Measurements from ENCODE around the gene SKIC2.
"Not testable (repeated sequence)": the region's sequence is repeated elsewhere in the genome, so short reads cannot be mapped to it uniquely, and the experiment has no call there.

SKIC2 gene

DNA sequence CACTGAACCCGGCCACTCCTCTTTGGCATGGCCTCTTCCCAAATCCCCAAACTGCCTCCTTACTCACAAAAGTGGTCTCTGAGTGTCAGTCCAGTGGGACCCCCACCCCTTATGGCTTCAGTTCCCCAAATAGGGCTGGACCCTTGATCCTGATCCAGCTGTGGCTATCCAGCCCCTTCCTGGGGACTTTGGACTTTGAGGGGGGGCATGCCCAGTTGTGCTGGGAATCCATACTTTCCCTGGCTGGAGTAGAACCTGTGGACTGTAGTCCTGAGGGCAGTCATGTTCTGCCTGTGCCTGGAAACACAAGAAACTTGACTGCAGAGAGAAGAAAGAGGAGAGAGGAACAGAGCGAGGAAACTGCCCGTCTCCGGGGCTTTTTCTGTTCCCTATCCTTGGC, 45.4 kb downstream of the SKIC2 start:
- H3K4me1 Mint-ChIP-seq; H3K4me3 Mint-ChIP-seq; H3K9me3 Mint-ChIP-seq; ATAC-seq; H3K27ac Mint-ChIP-seq; DNase-seq (ENCODE audit: low spot score in 2 of 2); H3K36me3 Mint-ChIP-seq: not testable (repeated sequence)

DNA sequence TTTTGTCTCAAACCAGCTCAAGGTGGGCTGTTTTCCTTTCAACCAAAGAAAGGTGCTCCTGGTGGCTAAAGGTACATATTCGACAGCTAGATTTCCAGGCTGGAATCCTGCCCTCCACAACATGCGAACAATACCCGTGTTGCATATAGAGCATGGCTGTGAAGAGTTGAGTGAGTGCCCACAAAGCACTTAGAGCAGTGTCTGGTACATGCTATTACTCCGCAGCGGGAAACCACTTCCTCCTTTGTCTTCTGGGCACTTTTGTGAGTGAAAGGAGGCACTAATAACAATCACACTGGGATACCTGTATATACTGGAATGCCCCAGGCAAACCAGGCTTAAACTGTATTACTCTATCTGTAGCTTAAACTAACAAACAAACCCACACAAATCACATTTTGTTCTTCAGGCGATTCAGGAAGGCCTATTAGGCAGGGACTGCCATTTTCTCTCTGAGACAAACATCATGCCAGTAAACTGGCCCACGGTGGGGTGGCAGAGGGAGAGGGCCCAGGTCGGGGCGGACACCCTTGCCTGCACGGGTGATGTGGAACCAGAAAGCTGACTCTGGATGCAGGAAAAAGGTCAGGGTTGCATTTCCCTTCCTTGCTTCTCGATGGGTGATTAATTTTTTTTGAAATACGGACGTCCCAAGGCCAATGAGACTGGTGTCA, 46.0 kb downstream of the SKIC2 start:
- H3K4me3 Mint-ChIP-seq; DNase-seq (ENCODE audit: low spot score in 2 of 2); H3K27ac Mint-ChIP-seq; H3K9me3 Mint-ChIP-seq; H3K4me1 Mint-ChIP-seq; H3K36me3 Mint-ChIP-seq: not testable (repeated sequence)
- peak; percentile 81 for ATAC-seq

DNA sequence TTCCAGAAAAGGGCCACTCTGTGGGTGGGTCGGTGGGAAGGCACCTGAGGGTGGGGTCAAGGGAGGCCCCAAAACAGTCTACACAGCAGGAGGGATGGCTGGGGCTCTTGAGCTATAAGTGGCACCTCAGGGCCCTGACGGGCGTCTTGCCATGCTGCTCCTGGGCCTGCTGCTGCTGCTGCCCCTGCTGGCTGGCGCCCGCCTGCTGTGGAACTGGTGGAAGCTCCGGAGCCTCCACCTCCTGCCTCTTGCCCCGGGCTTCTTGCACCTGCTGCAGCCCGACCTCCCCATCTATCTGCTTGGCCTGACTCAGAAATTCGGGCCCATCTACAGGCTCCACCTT, 46.5 kb downstream of the SKIC2 start:
- not testable (repeated sequence) for H3K4me1 Mint-ChIP-seq; H3K4me3 Mint-ChIP-seq; H3K9me3 Mint-ChIP-seq; ATAC-seq; H3K27ac Mint-ChIP-seq; DNase-seq (ENCODE audit: low spot score in 2 of 2); H3K36me3 Mint-ChIP-seq

DNA sequence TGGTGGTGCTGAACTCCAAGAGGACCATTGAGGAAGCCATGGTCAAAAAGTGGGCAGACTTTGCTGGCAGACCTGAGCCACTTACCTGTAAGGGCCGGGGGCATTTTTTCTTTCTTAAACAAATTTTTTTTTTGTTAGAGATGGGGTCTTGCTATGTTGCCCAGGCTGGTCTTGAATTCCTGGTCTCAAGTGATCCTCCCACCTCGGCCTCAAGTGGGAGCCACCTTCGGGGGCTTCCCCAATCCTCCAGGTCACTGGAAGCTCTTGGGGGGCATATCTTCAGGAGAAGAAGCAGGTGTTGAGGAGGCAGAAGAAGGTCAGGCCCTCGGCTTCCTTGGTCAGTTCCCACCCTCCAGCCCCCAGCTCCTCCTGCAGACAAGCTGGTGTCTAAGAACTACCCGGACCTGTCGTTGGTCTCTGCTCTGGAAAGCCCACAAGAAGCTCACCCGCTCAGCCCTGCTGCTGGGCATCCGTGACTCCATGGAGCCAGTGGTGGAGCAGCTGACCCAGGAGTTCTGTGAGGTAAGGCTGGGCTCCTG, 47.1 kb downstream of the SKIC2 start:
- ATAC-seq; H3K9me3 Mint-ChIP-seq; DNase-seq (ENCODE audit: low spot score in 2 of 2); H3K27ac Mint-ChIP-seq; H3K36me3 Mint-ChIP-seq; H3K4me3 Mint-ChIP-seq; H3K4me1 Mint-ChIP-seq: not testable (repeated sequence)

DNA sequence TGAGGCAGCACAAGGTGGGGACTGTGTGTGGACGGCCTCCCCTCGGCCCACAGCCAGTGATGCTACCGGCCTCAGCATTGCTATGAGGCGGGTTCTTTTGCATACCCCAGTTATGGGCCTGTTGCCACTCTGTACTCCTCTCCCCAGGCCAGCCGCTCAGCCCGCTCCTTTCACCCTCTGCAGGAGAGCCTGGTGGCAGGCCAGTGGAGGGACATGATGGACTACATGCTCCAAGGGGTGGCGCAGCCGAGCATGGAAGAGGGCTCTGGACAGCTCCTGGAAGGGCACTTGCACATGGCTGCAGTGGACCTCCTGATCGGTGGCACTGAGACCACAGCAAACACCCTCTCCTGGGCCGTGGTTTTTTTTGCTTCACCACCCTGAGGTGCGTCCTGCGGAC, 48.1 kb downstream of the SKIC2 start:
- H3K4me1 Mint-ChIP-seq; H3K36me3 Mint-ChIP-seq; H3K9me3 Mint-ChIP-seq; H3K4me3 Mint-ChIP-seq; ATAC-seq; H3K27ac Mint-ChIP-seq; DNase-seq (ENCODE audit: low spot score in 2 of 2): not testable (repeated sequence)

DNA sequence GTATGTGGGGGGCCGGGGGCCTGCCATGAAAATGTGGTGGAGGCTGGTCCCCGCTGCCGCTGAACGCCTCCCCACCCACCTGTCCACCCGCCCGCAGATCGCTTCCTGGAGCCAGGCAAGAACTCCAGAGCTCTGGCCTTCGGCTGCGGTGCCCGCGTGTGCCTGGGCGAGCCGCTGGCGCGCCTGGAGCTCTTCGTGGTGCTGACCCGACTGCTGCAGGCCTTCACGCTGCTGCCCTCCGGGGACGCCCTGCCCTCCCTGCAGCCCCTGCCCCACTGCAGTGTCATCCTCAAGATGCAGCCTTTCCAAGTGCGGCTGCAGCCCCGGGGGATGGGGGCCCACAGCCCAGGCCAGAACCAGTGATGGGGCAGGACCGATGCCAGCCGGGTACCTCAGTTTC, 49.1 kb downstream of the SKIC2 start:
- H3K36me3 Mint-ChIP-seq; H3K27ac Mint-ChIP-seq; H3K4me1 Mint-ChIP-seq; ATAC-seq; DNase-seq (ENCODE audit: low spot score in 2 of 2); H3K4me3 Mint-ChIP-seq; H3K9me3 Mint-ChIP-seq: not testable (repeated sequence)

DNA sequence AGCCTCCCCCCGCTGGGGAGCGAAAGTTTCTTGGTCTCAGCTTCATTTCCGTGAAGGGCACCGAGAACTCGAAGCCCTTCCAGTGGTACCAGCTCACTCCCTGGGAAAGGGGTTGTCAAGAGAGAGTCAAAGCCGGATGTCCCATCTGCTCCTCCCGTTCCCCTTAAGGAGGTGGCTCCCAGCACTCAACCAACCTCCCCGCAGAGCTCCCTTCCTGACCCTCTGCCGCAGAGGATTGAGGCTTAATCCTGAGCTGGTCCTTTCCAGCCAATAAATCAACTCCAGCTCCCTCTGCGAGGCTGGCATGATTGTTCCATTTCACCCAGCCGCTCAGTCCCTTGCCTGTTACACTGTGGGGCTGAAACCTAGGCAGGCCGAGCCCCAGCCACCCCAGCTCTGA, 49.6 kb downstream of the SKIC2 start:
- not testable (repeated sequence) for H3K4me3 Mint-ChIP-seq, H3K4me1 Mint-ChIP-seq, H3K27ac Mint-ChIP-seq

DNA sequence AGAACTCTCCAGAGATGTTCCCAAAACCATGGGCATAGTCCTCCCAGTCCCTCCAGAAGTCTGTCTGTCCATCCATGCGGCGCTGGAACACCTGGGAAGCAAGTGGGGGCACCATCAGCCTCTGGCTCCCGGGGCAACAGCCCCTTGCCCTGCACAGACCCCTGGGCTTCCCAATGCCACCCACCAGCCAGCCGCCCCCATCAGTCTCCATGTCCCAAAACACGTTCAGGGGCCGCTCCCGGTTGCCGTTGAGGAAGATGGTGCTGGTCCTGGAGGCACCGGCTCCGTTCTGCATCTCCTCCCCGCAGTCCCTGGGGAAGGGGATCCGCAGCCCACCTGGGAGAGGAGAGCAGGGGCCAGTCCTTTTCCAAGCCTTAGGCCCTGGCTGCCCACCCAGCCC, 50.6 kb downstream of the SKIC2 start:
- H3K27ac Mint-ChIP-seq; ATAC-seq; H3K4me3 Mint-ChIP-seq; DNase-seq (ENCODE audit: low spot score in 2 of 2); H3K4me1 Mint-ChIP-seq; H3K36me3 Mint-ChIP-seq; H3K9me3 Mint-ChIP-seq: not testable (repeated sequence)

More for the DNA sequence above, 49.6 kb downstream of the SKIC2 start:
- not testable (repeated sequence) for DNase-seq (ENCODE audit: low spot score in 2 of 2); ATAC-seq; H3K9me3 Mint-ChIP-seq; H3K36me3 Mint-ChIP-seq

DNA sequence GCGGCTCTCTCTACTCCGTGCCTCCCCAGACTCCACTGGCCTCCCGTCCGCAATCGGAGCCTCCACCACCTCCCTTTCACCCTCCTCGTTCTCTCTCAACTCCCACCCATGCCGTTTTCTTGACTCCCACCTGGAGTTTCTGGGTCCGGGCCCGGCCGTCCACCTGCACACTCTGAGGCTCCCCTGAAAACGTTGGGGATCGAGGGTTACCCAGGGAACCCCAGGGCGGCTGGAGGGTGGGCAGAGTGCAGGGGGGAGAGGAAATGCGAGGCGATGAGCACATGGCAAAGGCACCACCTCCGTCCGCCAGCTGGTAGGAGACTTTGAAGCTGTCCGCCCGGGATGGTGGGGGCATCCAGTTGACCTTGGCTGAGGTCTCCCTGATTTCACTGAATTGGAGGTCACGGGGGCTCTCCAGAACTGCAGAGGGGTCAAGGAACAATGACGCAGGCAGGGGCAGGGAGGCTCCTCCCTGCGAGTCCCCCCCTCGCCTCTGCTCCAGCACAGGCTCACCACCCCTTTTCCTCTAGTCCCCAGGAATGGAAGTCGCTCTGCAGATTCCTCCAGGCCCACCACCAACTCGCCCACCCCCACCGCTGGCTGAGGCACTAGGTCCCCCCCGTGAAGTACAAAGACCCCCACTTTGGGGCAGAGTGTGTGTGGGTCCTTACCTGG, 52.0 kb downstream of the SKIC2 start:
- not testable (repeated sequence) for DNase-seq (ENCODE audit: low spot score in 2 of 2); H3K27ac Mint-ChIP-seq; H3K9me3 Mint-ChIP-seq; H3K4me1 Mint-ChIP-seq; ATAC-seq; H3K4me3 Mint-ChIP-seq; H3K36me3 Mint-ChIP-seq

DNA sequence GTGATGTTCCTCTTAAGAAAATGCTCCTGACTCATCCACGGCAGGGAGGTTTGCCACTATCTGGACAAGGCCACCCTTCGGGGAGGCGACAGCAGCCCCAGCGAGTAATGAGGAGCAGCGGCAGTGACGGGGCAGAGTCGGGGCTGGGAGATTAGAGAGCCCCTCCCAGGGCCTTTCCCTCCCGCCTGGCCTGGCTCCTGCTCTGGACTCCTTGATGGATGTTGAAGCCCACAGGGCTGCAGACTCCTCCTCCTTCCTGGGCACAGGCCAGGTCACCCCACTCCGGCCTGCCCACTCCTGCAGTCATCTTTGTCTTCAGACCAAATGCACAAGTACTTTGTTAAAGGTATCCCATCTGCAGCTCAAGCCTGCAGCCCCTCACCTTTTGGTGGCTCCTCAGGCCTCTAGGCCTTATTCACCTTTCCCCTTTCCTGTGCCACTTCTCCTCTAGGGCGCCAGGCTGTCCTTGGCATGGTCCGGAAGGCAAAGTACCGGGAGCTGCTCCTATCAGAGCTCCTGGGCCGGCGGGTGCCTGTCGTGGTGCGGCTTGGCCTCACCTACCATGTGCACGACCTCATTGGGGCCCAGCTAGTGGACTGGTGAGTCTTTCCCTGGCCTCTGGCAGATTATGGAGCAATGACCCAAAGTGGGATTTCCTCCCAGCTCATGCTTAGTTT, 54.1 kb downstream of the SKIC2 start:
- not testable (repeated sequence) for ATAC-seq; H3K36me3 Mint-ChIP-seq; H3K27ac Mint-ChIP-seq; H3K9me3 Mint-ChIP-seq; H3K4me3 Mint-ChIP-seq; H3K4me1 Mint-ChIP-seq; DNase-seq (ENCODE audit: low spot score in 2 of 2)

DNA sequence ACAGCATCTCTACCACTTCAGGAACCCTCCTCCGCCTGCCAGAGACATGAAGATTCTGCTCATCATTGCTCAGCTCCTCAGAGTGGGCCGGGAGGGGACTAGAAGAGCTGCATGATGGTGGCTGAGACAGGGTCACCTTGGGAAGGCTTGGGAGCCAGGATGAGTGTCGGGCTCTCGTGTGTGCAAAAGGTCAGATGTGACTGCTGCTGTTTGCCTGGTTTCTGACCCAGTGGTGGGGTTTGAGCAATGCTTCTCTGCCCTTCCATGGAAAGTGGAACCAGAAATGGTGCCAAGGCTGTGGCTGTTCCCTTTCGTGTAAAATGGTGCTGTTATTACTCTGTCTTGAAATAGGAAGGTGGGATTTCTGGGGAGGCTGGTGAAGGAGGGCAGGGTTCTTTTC, 54.8 kb downstream of the SKIC2 start:
- not testable (repeated sequence) for H3K4me1 Mint-ChIP-seq; H3K9me3 Mint-ChIP-seq; H3K36me3 Mint-ChIP-seq; H3K27ac Mint-ChIP-seq; ATAC-seq; H3K4me3 Mint-ChIP-seq; DNase-seq (ENCODE audit: low spot score in 2 of 2)

DNA sequence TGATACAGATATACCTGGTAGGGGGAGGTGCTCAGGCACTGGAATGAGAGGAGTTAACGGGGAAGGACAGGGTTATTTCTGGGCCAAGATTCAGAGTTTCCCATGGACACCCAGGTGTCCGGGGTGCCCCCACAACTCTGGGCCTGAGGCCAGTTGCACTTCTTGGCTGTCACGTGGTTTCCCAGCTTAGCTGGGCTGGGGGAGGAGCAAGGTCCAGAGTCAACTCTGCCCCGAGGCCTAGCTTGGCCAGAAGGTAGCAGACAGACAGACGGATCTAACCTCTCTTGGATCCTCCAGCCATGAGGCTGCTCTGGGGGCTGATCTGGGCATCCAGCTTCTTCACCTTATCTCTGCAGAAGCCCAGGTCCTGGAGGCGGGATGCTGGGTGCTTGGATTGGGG, 55.6 kb downstream of the SKIC2 start, which contains the start of gene C4B:
Gene C4B (plus strand): TSS at position 249 of the 400 bp plus-strand sequence. CDS start 51 bp downstream, at position 300.
- not testable (repeated sequence) for H3K4me1 Mint-ChIP-seq; H3K9me3 Mint-ChIP-seq; H3K4me3 Mint-ChIP-seq; ATAC-seq; H3K27ac Mint-ChIP-seq; H3K36me3 Mint-ChIP-seq; DNase-seq (ENCODE audit: low spot score in 2 of 2)
